ENCODE results near the gene IREB2.
"Not testable (repeated sequence)": the region's sequence is repeated elsewhere in the genome, so short reads cannot be mapped to it uniquely, and the experiment has no call there.

Gene IREB2

DNA sequence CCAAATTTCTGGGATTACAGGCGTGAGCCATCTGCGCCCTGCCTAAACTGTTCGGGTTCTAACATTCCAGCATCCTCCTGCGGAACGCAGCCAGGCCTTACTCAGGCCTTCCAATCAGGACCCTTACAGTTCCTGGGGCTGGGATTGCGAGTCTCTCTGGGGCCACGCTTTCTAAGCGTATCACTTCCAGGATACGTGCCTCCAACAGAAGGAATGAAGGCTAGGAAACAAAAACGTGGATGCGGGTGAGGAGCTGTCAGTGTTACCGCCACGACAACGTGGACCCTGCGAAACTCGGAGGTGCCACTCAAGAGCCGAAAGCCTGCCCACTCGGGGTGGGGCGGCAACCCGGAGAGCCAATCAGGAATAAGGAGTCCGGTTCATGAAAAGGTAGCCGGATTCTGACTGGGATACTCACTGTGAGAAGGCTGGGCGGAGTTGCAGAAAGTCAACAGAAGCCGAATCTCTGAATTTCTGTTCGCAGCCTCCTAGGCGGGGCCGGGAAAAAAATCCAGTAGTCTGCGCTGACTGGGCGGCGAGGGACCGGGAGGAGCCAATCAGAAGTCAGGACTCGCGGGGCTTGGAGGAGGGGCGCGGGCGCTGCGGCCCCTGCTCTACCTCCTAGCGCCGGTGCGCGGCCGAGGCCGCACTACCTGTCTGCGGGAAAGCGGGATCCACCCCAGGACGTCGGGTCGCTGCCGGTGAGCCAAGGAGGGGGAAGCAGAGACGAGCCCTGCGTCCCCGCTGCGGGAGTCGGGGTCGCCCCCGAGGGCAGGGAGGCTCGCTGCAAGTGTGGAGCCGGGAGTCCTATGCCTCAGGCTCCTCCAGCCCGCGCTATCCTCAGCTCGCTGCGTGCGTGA lies 69.2 kb downstream of the IREB2 start, which contains the start of gene HYKK:
Gene HYKK, plus strand, starts transcription at position 607 of the 860 bp plus-strand sequence. CDS start 5,512 bp downstream, outside the sequence.
- Mint-ChIP-seq H3K9me3 (no peaks in the 10 kb centered on the region), H3K27me3 (peaks cover 5 to 17% of the 10 kb centered on the region in 2 donors), H3K4me3 (peak within 1 kb of the TSS; percentile 94), H3K27ac (peak within 1 kb of the TSS; percentile 25), H3K36me3 (peaks cover 2 to 3% of the 10 kb centered on the region in 2 donors), H3K4me1 (peaks cover 11 to 21% of the 10 kb centered on the region in 2 donors)
- peak; percentile 56 for DNase-seq
- ATAC-seq (replicated peaks): peak; percentile 87 to 90

DNA sequence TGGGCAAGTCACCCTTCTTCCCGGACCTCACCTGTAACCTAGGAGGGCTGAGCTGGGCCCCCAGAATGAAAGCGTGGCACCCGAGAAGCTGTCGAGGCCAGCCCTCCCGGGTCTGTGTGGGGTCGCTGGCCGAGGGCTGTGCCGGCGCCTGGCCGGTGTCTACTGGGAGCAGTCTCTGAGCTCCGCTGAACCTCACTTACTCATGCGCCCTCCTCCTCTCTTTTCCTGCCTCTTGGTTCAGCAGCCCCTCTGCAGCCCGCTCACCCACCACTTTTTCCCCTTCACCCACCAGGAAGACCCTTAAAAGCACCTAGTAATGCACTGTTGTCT lies 69.8 kb downstream of the IREB2 start:
- DNase-seq (no peak), ATAC-seq (replicated peaks) (peak; percentile 49 to 51)
- no peaks in the 10 kb centered on the region for H3K9me3 Mint-ChIP-seq
- H3K27me3 Mint-ChIP-seq: peaks cover 5 to 17% of the 10 kb centered on the region in 2 donors
- peak overlapping the region; percentile 94 for H3K4me3 Mint-ChIP-seq
- no peak overlapping the region for H3K27ac Mint-ChIP-seq
- H3K4me1 Mint-ChIP-seq: peaks cover 11 to 21% of the 10 kb centered on the region in 2 donors
- H3K36me3 Mint-ChIP-seq: peaks cover 0 to 1% of the 10 kb centered on the region in 2 donors

DNA sequence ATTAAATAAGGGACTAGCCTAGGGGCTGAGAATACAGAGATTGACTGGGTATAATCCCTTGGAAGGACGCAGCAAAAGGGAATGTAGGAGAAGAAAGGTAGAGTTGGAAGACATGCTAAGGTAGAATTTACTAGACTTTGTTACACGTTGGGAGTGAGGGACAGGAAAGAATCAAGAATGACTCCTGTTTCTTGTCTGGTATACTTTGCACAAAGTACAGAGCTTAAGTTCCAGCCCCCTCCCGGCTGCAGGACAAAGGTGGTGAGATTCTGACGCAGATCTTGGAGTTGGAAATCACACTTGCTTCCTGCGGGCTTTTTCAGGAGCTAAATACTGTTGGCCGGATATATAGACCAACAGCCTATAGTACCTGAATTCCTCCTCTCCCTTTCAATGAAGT lies 70.3 kb downstream of the IREB2 start:
- H3K36me3 Mint-ChIP-seq: peaks cover 0 to 1% of the 10 kb centered on the region in 2 donors
- no peak overlapping the region for H3K27ac Mint-ChIP-seq
- ATAC-seq (replicated peaks) (no peak), DNase-seq (no peak)
- H3K4me3 Mint-ChIP-seq: peak overlapping the region; percentile 94
- H3K9me3 Mint-ChIP-seq: no peaks in the 10 kb centered on the region
- H3K4me1 Mint-ChIP-seq: peaks cover 11 to 21% of the 10 kb centered on the region in 2 donors
- peaks cover 5 to 19% of the 10 kb centered on the region in 2 donors for H3K27me3 Mint-ChIP-seq

GRCh38 chr15:78509726-78510312 lies 71.8 kb downstream of the IREB2 start:
- DNase-seq: no peak
- Mint-ChIP-seq H3K9me3 (no peaks in the 10 kb centered on the region), H3K4me3 (no peak overlapping the region), H3K36me3 (peaks cover 0 to 1% of the 10 kb centered on the region in 2 donors), H3K27ac (no peak overlapping the region), H3K4me1 (peaks cover 11 to 21% of the 10 kb centered on the region in 2 donors), H3K27me3 (peaks cover 5 to 23% of the 10 kb centered on the region in 2 donors)
- no peak for ATAC-seq (replicated peaks)

GRCh38 chr15:78520035-78520434 lies 82.0 kb downstream of the IREB2 start:
- DNase-seq; H3K27ac Mint-ChIP-seq; H3K27me3 Mint-ChIP-seq; H3K4me3 Mint-ChIP-seq; H3K9me3 Mint-ChIP-seq; ATAC-seq (replicated peaks); H3K4me1 Mint-ChIP-seq; H3K36me3 Mint-ChIP-seq: not testable (repeated sequence)

GRCh38 chr15:78524230-78524629 lies 86.2 kb downstream of the IREB2 start:
- no peak overlapping the region for H3K27ac Mint-ChIP-seq
- no peak for ATAC-seq (replicated peaks)
- no peaks in the 10 kb centered on the region for H3K4me1 Mint-ChIP-seq
- H3K27me3 Mint-ChIP-seq: no peaks in the 10 kb centered on the region
- no peak overlapping the region for H3K4me3 Mint-ChIP-seq
- no peak for DNase-seq
- peaks cover 3 to 5% of the 10 kb centered on the region in 2 donors for H3K9me3 Mint-ChIP-seq
- peaks cover 0 to 4% of the 10 kb centered on the region in 2 donors for H3K36me3 Mint-ChIP-seq

GRCh38 chr15:78527325-78527724 lies 89.3 kb downstream of the IREB2 start:
- DNase-seq (no peak), ATAC-seq (replicated peaks) (no peak)
- Mint-ChIP-seq H3K36me3 (peaks cover 0 to 4% of the 10 kb centered on the region in 2 donors), H3K4me3 (no peak overlapping the region), H3K4me1 (no peaks in the 10 kb centered on the region), H3K9me3 (peaks cover 3 to 5% of the 10 kb centered on the region in 2 donors), H3K27ac (no peak overlapping the region), H3K27me3 (no peaks in the 10 kb centered on the region)

- Mint-ChIP-seq H3K4me3 (no peak overlapping the region), H3K9me3 (no peaks in the 10 kb centered on the region), H3K27me3 (no peaks in the 10 kb centered on the region), H3K27ac (no peak overlapping the region), H3K4me1 (peaks cover 0 to 8% of the 10 kb centered on the region in 2 donors), H3K36me3 (no peaks in the 10 kb centered on the region)
- ATAC-seq (replicated peaks): no peak
- no peak for DNase-seq
Measured at GRCh38 chr15:78533331-78533730, 95.3 kb downstream of the IREB2 start.

- ATAC-seq (replicated peaks) (no peak), DNase-seq (no peak)
- Mint-ChIP-seq H3K27me3 (no peaks in the 10 kb centered on the region), H3K36me3 (peaks cover 0 to 6% of the 10 kb centered on the region in 2 donors), H3K27ac (no peak overlapping the region), H3K4me1 (peaks cover 6 to 15% of the 10 kb centered on the region in 2 donors), H3K4me3 (no peak overlapping the region), H3K9me3 (no peaks in the 10 kb centered on the region)
Measured at GRCh38 chr15:78536134-78536533, 98.1 kb downstream of the IREB2 start.

GRCh38 chr15:78537266-78537905 lies 99.4 kb downstream of the IREB2 start:
- no peak for ATAC-seq (replicated peaks)
- H3K27ac Mint-ChIP-seq: no peak overlapping the region
- no peak for DNase-seq
- no peaks in the 10 kb centered on the region for H3K27me3 Mint-ChIP-seq
- H3K9me3 Mint-ChIP-seq: no peaks in the 10 kb centered on the region
- H3K4me3 Mint-ChIP-seq: no peak overlapping the region
- H3K4me1 Mint-ChIP-seq: peaks cover 10 to 24% of the 10 kb centered on the region in 2 donors
- H3K36me3 Mint-ChIP-seq: peaks cover 6 to 16% of the 10 kb centered on the region in 2 donors

DNA sequence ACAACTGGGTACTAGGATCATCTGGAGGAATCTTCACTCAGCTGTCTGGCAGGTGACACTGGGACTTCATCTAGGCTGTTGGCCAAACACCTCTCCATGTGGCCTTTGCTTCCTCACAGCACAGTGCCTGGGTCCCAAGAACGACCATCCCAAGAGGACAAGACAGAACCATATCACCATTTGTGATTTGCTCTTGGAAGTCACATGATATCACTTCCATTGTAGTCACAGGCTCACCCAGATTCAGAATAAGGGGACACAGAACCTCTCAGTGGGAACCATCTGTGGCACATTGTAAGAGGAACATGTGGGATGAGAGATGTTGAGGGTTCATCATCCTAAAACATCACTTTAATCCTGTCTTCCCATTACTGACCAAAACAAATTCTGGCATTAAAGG lies 100.3 kb downstream of the IREB2 start:
- ATAC-seq (replicated peaks) (no peak), DNase-seq (no peak)
- H3K27ac Mint-ChIP-seq: no peak overlapping the region
- peaks cover 6 to 19% of the 10 kb centered on the region in 2 donors for H3K36me3 Mint-ChIP-seq
- no peak overlapping the region for H3K4me3 Mint-ChIP-seq
- no peaks in the 10 kb centered on the region for H3K27me3 Mint-ChIP-seq
- no peaks in the 10 kb centered on the region for H3K9me3 Mint-ChIP-seq
- H3K4me1 Mint-ChIP-seq: peaks cover 13 to 29% of the 10 kb centered on the region in 2 donors

DNA sequence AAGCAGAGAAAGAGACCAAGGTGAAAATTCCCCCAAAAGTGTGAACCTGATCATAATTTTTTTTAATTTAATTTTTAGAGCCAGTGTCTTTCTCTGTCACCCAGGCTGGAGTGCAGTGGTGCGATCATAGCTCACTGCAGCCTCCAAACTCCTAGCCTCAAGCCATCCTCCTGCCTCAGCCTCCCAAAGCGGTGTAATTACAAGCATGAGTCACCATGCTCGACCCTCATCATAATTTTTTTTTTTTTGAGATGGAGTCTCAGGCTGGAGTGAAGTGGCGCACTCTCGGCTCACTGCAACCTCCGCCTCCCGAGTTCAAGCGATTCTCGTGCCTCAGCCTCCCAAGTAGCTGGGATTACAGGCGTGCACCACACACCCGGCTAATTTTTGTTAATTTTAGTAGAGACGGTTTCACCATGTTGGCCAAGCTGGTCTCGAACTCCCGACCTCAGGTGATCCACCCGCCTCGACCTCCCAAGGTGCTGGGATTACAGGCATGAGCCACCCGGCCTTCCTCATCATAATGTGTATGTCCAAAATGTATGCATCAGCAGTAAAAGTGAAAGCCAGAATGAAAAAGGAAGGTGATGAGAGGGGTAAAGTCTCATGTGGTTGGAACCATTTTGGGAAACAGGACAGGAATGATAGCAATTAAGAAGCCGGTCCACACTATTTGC lies 101.6 kb downstream of the IREB2 start:
- H3K9me3 Mint-ChIP-seq; H3K27me3 Mint-ChIP-seq; ATAC-seq (replicated peaks); DNase-seq: not testable (repeated sequence)
- H3K4me1 Mint-ChIP-seq: peaks cover 13 to 29% of the 10 kb centered on the region in 2 donors
- peak overlapping the region; percentile 100 for H3K27ac Mint-ChIP-seq
- peaks cover 6 to 19% of the 10 kb centered on the region in 2 donors for H3K36me3 Mint-ChIP-seq
- peak overlapping the region; percentile 91 to 98 for H3K4me3 Mint-ChIP-seq

GRCh38 chr15:78540141-78540870 lies 102.3 kb downstream of the IREB2 start, which contains the start of gene PSMA4:
Gene PSMA4 (plus strand): TSS chr15:78540444. CDS start chr15:78541928, 1,484 bp downstream.
- H3K36me3 Mint-ChIP-seq: peaks cover 6 to 19% of the 10 kb centered on the region in 2 donors

More at GRCh38 chr15:78540141-78540870, 102.3 kb downstream of the IREB2 start, which contains the start of gene PSMA4:
- Mint-ChIP-seq H3K9me3 (no peaks in the 10 kb centered on the region), H3K4me1 (peaks cover 13 to 29% of the 10 kb centered on the region in 2 donors), H3K27ac (peak within 1 kb of the TSS; percentile 100), H3K4me3 (peak within 1 kb of the TSS; percentile 91 to 98), H3K27me3 (no peaks in the 10 kb centered on the region)
- DNase-seq: peak; percentile 90
- peak; percentile 91 to 92 for ATAC-seq (replicated peaks)

Data from stimulated activated naive B cell treated with anti-CD40 and anti-IgM and Interleukin-4, amounts not matched to agents 10 μg/mL and 1 μg/mL and 100 μg/mL, for 72 hours (primary cell).